Vagina (tissue), 2 donors: ENCODE data around the gene SLC25A19.

Experiments used
- CTCF ChIP-seq, 3 experiments: fragments of 450-650 bp in 2 of 3; fragments of 200-600 bp in 1 of 3; sonication (generic) in 1 of 3; IDR thresholded peaks; one replicate each; pipeline ENCODE4 v1.5.1; 2017 to 2019; ENCODE audit warnings: antibody characterized with exemption in 3 of 3, mild to moderate bottlenecking in 2 of 3, moderate library complexity in 2 of 3
- POLR2AphosphoS5 ChIP-seq, 2 donors: sonication (generic); formaldehyde crosslinking; IDR thresholded peaks; one replicate each; pipeline ENCODE4 v1.9.0; 2017; ENCODE audit warnings: antibody characterized with exemption in 2 of 2, mild to moderate bottlenecking in 2 of 2, low read depth in 1 of 2; ENCODE audit not compliant: insufficient read depth in 1 of 2

GRCh38 chr17:75244133-75244866, 44.9 kb downstream of the SLC25A19 start:
- TF ChIP-seq CTCF (IDR thresholded peaks at IDR 0.05) (no peak), POLR2AphosphoS5 (IDR thresholded peaks at IDR 0.05; ENCODE audit: insufficient read depth in 1 of 2, low read depth in 1 of 2) (no peak)
